Coronary artery (tissue), 2 donors: ENCODE measurements around the gene TAF5L.

Experiments
- DNase-seq: peaks from one replicate; pipeline ENCODE4 v3.0.0-alpha.2; 2017; ENCODE audit warnings: low spot score
- H3K27ac ChIP-seq, 2 donors: fragments of 200-600 bp; sonication (generic); one replicate each; pipeline ENCODE4 v1.5.1; 2016 to 2019
- H3K4me3 ChIP-seq: fragments of 200-600 bp; sonication (generic); 2 replicates; pipeline ENCODE4 v1.5.1; 2016; ENCODE audit warnings: mild to moderate bottlenecking, moderate library complexity
- TF ChIP-seq, protein P1 (sequence below): fragments of 200-600 bp; sonication (generic); IDR thresholded peaks from one replicate; pipeline ENCODE4 v1.5.1; 2019; ENCODE audit warnings: antibody characterized with exemption

Gene TAF5L

DNA sequence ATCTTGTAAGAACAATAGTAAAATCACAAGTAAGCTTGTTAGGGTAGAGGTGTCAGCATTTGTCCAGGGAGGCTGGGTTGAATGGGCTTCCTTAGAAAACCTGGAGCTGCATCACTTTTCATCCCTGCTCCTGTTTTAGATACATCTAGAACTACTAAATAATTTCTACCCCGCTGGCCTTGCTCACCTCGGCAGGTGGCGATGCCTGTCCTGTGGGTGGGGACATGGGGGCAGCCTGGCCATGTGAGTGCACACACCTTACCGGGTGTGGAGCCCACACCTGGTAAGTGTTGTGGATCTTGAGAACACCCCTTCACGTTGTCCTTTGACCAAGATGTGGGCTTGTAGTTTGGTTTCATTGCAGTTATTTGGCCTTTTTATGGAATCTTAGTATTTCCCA lies 29.9 kb upstream of the TAF5L start:
- TF ChIP-seq, protein P1, sequence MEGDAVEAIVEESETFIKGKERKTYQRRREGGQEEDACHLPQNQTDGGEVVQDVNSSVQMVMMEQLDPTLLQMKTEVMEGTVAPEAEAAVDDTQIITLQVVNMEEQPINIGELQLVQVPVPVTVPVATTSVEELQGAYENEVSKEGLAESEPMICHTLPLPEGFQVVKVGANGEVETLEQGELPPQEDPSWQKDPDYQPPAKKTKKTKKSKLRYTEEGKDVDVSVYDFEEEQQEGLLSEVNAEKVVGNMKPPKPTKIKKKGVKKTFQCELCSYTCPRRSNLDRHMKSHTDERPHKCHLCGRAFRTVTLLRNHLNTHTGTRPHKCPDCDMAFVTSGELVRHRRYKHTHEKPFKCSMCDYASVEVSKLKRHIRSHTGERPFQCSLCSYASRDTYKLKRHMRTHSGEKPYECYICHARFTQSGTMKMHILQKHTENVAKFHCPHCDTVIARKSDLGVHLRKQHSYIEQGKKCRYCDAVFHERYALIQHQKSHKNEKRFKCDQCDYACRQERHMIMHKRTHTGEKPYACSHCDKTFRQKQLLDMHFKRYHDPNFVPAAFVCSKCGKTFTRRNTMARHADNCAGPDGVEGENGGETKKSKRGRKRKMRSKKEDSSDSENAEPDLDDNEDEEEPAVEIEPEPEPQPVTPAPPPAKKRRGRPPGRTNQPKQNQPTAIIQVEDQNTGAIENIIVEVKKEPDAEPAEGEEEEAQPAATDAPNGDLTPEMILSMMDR: no peak
- H3K4me3 ChIP-seq: no peak overlapping the region
- no peak for DNase-seq
- H3K27ac ChIP-seq: no peak overlapping the region

DNA sequence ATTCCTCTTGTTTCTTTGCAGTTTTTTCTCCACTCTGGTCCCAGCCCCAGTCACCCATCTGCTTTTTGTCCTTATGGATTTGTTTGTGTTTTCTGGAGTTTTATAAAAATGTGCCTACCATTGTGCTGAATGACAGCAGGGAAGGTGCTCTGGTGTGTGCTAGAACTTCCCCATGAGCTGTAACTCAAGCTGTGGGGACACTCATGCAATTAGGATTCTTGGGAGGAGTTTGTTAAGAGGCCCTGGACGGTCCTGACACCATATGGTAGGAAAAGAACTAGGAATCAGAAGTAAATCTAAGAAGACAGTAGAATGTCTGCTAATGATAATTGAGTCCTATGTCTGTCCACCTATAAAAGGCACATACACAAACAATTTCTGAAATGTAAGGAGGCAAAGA lies 27.5 kb upstream of the TAF5L start:
- no peak overlapping the region for H3K27ac ChIP-seq
- TF ChIP-seq, protein P1: no peak
- no peak for DNase-seq

DNA sequence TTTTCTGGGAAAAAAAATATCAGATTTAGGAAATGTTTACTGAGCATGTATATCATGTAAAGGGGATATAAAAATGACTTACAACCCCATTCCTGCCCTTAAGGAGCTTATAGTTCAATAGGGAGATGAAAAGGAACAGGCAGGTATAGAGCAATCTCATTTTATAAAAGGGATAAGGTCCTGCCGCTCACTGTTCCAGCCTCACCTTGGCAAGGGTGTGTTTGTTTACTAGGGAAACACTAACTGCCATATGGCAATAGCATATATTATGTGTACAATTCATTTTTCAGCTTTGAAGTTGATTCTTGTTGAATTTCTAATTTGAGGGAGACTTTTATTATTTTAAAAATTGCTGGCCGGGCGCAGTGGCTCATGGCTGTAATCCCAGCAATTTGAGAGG lies 25.6 kb upstream of the TAF5L start:
- Histone ChIP-seq H3K4me3 (no peak overlapping the region), H3K27ac (no peak overlapping the region)
- no peak for DNase-seq
- TF ChIP-seq, protein P1: no peak

More for the DNA sequence above, 27.5 kb upstream of the TAF5L start:
- no peak overlapping the region for H3K4me3 ChIP-seq

DNA sequence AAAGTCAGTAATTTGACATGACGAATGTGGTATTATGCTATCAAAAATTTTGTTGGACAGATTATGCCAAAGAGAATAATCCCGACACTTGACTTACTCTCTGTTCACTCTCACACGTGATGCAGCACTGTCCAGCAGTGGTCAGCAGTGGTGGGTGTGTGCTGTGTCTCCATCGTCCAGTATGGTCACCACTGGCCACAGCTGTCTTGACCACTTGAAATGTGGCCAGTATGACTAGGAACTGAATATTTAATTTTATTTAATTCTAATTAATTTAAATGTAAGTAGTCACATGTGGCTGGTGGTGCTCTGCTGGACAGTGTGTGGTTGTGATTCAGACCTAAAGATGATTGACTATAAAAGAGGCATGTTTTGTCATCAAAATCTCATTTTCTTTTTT lies 24.1 kb upstream of the TAF5L start:
- TF ChIP-seq, protein P1: no peak
- no peak for DNase-seq
- Histone ChIP-seq H3K4me3 (no peak overlapping the region), H3K27ac (no peak overlapping the region)

DNA sequence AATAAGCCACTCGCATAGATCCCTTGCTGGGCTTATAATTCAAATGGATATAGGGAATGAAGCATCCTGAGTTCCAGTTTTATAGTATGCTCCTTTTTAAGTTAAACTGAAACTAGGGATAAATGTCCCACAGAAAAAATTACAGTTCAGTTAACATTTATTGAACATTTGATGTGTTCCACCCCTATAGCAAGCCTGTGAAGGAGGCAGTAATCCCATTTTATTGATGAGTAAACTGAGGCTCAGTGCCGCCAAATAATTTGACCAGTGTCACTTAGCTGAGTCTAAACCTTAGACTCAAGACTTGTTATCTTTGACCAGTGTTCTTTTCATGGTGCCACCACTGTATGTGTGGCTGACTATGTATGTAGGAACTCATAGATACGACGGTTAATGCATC lies 22.5 kb upstream of the TAF5L start:
- no peak for DNase-seq
- TF ChIP-seq, protein P1: no peak
- H3K27ac ChIP-seq: no peak overlapping the region
- H3K4me3 ChIP-seq: no peak overlapping the region

DNA sequence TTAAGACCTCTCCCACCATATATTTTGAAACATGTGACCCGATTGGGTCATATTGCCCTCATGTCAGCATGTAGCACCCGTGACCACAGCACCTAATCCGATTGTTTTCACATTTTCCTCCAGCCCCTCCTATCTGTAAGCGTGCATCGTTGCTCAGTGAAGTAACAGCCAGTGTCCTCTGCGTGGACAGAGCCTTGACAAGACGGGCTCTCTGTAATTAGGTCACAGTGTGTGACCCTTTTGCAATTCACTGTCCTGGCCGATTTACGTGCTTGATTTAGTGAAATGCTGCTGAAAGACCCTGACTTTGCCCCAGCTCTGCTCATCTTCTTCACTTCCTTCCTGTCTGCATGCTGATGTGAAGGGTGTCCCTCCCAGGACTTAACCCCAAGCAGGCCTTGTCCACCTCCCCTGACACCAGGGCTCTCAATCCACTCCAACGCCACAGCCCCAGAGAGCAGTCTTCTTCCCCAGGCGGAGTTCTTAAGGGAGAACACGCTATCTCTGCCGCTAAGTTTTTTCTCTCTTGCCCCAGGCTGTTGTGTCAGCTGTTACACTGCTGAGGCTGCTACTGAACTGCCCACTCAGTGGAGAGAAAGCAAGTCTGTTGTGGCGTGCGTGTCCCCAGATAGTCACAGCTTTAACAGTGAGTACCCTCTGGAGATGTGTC lies 19.5 kb upstream of the TAF5L start:
- no peak for DNase-seq
- H3K4me3 ChIP-seq: no peak overlapping the region
- TF ChIP-seq, protein P1: no peak
- no peak overlapping the region for H3K27ac ChIP-seq

DNA sequence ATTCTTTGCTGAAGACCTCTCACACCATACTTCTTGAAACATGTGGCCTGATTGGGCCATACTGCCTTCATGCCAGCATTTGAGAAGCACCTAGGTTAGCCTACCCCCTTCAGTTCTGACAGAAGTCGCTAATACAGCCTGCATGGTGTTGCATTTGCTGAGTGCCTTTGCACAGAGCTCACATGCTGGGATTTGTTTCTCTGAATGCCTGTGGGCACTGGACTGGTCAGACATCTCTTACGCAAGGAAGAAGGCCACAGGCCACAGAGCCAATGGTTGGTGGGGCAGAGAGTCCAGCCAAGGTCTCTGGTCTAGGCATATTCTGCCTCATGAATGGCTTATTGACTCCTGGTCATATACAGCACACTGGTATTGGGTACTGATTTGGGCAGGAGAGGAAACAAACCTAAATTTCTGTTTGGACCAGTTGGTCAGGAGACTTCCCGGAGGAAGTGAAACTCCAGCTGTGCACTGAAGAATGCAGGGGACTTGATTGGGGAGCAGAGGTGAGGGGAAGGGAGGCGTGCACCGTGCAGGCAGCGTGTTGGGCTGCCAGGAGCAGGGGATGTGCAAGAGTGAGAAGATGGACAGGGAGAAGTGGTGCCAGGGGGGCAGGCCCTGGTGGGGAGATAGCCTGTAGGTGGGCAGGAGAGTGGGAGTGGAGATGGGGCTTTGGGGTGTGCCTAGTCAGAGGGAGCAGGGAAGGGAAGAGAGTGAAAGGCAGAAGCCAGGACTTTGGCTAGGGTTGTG lies 18.2 kb upstream of the TAF5L start:
- no peak for DNase-seq
- no peak overlapping the region for H3K27ac ChIP-seq
- TF ChIP-seq, protein P1: no peak
- no peak overlapping the region for H3K4me3 ChIP-seq
